K562 (cell line): Measurements from ENCODE around the gene FLAD1. TPM values are rescaled to one million over a fixed set of nuclear protein-coding genes. Genes with fewer than 3 reads are reported as not detected.

Experiments
- AFF1 ChIP-seq, 2 experiments: fragments of 450-650 bp; IDR thresholded peaks; 2 replicates each; pipeline ENCODE4 v1.6.1; 2018; ENCODE audit warnings: mild to moderate bottlenecking in 2 of 2, low read depth in 1 of 2; ENCODE audit not compliant: partially characterized antibody in 2 of 2
- ATF1 ChIP-seq, 2 experiments: fragments of 450-650 bp in 1 of 2; IDR thresholded peaks; 2 replicates each; pipeline ENCODE4 v1.6.1; 2016; ENCODE audit warnings: missing compliant biosample characterization in 1 of 2, missing genetic modification characterization in 1 of 2
- CHAMP1 ChIP-seq: fragments of 450-650 bp; IDR thresholded peaks from 2 replicates; pipeline ENCODE4 v1.6.1; 2016; ENCODE audit warnings: mild to moderate bottlenecking
- ETS1 ChIP-seq: conservative IDR thresholded peaks from 2 replicates; pipeline ENCODE4 v1.6.1; 2011; ENCODE audit warnings: low read depth, mild to moderate bottlenecking, low read length; ENCODE audit not compliant: control insufficient read depth
- HINFP ChIP-seq: fragments of 450-650 bp; conservative IDR thresholded peaks from 2 replicates; pipeline ENCODE4 v1.6.1; 2016; ENCODE audit warnings: missing genetic modification characterization, low read depth, mild to moderate bottlenecking, control low read depth, missing compliant biosample characterization
- ILF3 ChIP-seq: fragments of 450-650 bp; IDR thresholded peaks from 2 replicates; pipeline ENCODE4 v1.6.1; 2018; ENCODE audit warnings: antibody characterized with exemption, mild to moderate bottlenecking, moderate library complexity, borderline replicate concordance
- NR0B1 ChIP-seq: fragments of 450-650 bp; IDR thresholded peaks from one replicate; pipeline ENCODE4 v1.6.1; 2018; ENCODE audit warnings: mild to moderate bottlenecking, moderate library complexity; ENCODE audit not compliant: partially characterized antibody
- SAFB ChIP-seq: fragments of 200-400 bp; formaldehyde crosslinking; IDR thresholded peaks from 2 replicates; pipeline ENCODE4 v1.6.1; 2017; ENCODE audit warnings: low read depth, low read length, borderline replicate concordance
- SREBF1 ChIP-seq: fragments of 150-350 bp; IDR thresholded peaks from 2 replicates; pipeline ENCODE4 v1.6.1; 2014; ENCODE audit warnings: antibody characterized with exemption, low read depth, low read length, borderline replicate concordance
- VEZF1 ChIP-seq: fragments of 200-800 bp; sonication (Bioruptor generic); IDR thresholded peaks from 2 replicates; pipeline ENCODE4 v1.6.1; 2017; ENCODE audit warnings: missing genetic modification characterization, missing compliant biosample characterization
- ZNF12 ChIP-seq: sonication (generic); formaldehyde crosslinking; IDR thresholded peaks from 2 replicates; pipeline ENCODE4 v1.4.0; 2020; ENCODE audit warnings: mild to moderate bottlenecking, missing genetic modification reagents
- polyA plus RNA-seq, 8 experiments: library from polyadenylated mRNA; depleted of rRNA in 4 of 8; stranded (reverse) in 5 of 8; unstranded in 3 of 8; fragments of >200 nt; fragmentation: Nextera tagmentation in 2 of 8; fragmentation: Illumina TruSeq in 1 of 8; extraction: Ambion mirVana in 2 of 8; extraction: Trizol in 1 of 8; gene quantifications; 2 replicates each; pipeline versions ENCODE4 v1.2.1 to v1.2.3, GENCODE V29; 2011 to 2014; ENCODE audit warnings: inconsistent platforms in 1 of 8, missing spikeins in 1 of 8
- total RNA-seq, 7 experiments: library from RNA; depleted of rRNA in 6 of 7; stranded (reverse); fragments of >200 nt in 6 of 7; fragmentation: Illumina TruSeq in 2 of 7; extraction: Trizol in 2 of 7; gene quantifications; 2 replicates each; pipeline versions ENCODE4 v1.2.1 to v1.2.3, GENCODE V29; 2011 to 2021; ENCODE audit warnings: low replicate concordance in 1 of 7

FLAD1 gene
- total and polyA plus RNA-seq, 9 of the 15 experiments (the other 6 are each of a cell fraction or from before 2014, with no cell fraction given) = 24.9 to 85.8 (median 67.0) TPM

- TF ChIP-seq HINFP (tag) (no peak), ILF3 (no peak), ATF1 (CRISPR knock-in tag; IDR thresholded peaks at IDR 0.05) (no peak), ATF1 (tag; IDR thresholded peaks at IDR 0.05) (peak; percentile 6), SAFB (no peak), CHAMP1 (no peak), ETS1 (no peak), AFF1 (IDR thresholded peaks at IDR 0.05; ENCODE audit: low read depth in 1 of 2, partially characterized antibody in 2 of 2) (peak in 1 of 2 experiments; percentile 30), NR0B1 (no peak), ZNF12 (CRISPR knock-in tag) (0 out of 2 replicates have a peak, but pooled peaks have one; percentile 7), VEZF1 (peak; percentile 61; the same call in 1 of the 2 replicates), SREBF1 (no peak)
Observed at GRCh38 chr1:154973344-154974101, 9.6 kb upstream of the FLAD1 start (continued).
